Measurements from ENCODE around the gene OR4F6. TPM values are rescaled to one million over a fixed set of nuclear protein-coding genes. Genes with fewer than 3 reads are reported as not detected.
"Not testable (repeated sequence)": the region's sequence is repeated elsewhere in the genome, so short reads cannot be mapped to it uniquely, and the experiment has no call there.

The OR4F6 gene, protein sequence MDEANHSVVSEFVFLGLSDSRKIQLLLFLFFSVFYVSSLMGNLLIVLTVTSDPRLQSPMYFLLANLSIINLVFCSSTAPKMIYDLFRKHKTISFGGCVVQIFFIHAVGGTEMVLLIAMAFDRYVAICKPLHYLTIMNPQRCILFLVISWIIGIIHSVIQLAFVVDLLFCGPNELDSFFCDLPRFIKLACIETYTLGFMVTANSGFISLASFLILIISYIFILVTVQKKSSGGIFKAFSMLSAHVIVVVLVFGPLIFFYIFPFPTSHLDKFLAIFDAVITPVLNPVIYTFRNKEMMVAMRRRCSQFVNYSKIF
- not detected for total RNA-seq

DNA sequence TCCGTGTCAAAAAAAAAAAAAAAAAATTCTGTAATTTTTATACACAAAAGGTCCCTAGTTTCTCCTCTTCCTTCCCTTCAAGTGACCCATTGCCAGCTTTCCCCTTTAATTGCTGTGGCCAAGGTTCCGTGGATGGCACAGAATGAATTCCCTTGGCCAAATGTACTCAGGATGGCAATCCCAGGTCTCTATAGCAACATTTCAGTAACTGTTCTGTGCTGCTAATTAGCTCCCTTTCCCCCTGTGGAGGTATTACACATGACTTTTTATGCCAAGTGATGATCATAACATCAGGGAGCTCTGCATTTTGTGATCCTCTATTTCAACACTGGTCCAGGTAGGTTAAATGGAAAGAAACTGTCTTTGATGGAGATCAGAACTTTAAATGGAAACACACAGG is at the start of gene OR4F6:
Gene OR4F6, plus strand, starts transcription at position 301 of the 400 bp plus-strand sequence. CDS start 2,211 bp downstream, outside the sequence.
- Mint-ChIP-seq H3K27ac (no peak within 1 kb of the TSS), H3K36me3 (ENCODE audit: low read depth) (no peaks in the 10 kb centered on the region), H3K4me1 (no peaks in the 10 kb centered on the region), H3K9me3 (ENCODE audit: low read depth) (no peaks in the 10 kb centered on the region), H3K27me3 (peaks cover 21% of the 10 kb centered on the region), H3K4me3 (no peak within 1 kb of the TSS)
- POLR2A ChIA-PET: no interaction called here
- DNase-seq (no peak), ATAC-seq (no peak)
- CTCF ChIA-PET: no interaction called here
- intact Hi-C loops (cut with DNase I, micrococcal nuclease): no loop called here

DNA sequence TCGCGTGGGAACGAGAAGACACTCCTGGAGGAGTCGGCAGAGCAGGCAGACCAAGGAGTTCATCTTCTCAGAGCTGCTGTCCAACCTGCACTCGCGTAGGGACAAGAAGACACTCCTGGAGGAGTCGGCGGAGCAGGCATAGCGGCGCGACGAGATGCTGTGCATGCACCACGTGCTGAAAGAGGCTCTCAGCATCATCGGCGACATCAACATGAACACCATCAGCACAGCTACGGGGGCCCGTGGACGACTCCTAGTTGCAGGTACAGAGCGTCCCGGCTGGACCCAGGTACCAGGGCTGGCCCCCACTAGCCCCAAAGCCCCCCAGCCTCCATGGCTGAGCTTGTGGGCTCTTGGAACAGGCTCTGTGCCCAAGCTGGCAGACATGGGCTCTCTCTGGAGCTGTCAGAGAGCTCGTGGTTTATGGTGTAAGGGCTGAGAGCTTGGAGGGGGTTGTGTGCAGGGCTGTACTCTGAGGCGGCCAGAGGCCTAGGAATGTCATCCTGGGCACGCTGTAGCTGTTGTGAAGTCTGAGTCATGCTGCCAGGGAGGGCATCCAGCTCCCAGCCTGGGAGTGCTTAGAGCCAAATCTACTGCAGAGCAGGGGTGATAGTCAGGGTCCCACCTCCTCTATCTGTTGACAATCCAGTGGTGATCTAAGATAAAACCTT is 38.5 kb upstream of the OR4F6 start:
- H3K27ac Mint-ChIP-seq; DNase-seq; H3K27me3 Mint-ChIP-seq; ATAC-seq; H3K9me3 Mint-ChIP-seq (ENCODE audit: low read depth); intact Hi-C loops (cut with DNase I, micrococcal nuclease); H3K4me1 Mint-ChIP-seq; H3K36me3 Mint-ChIP-seq (ENCODE audit: low read depth); H3K4me3 Mint-ChIP-seq; CTCF ChIA-PET; POLR2A ChIA-PET: not testable (repeated sequence)

DNA sequence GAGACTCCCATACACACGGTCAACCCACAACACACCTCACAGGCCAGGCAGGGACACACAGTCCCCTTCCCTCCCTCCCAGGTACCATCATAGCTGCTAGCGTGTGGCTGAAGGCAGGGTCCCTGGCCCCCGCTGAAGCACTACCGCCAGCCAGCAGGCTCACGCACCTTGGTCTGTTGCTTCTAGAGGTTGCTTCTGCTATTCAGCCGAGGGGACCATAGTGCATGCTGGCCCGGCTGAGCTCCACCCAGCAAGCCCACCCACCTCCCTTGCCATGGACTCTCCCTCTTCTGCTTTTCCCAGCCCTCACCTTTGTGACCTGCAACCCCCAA is 38.0 kb upstream of the OR4F6 start:
- H3K4me1 Mint-ChIP-seq; H3K27ac Mint-ChIP-seq; H3K27me3 Mint-ChIP-seq; H3K9me3 Mint-ChIP-seq (ENCODE audit: low read depth); CTCF ChIA-PET; H3K4me3 Mint-ChIP-seq; H3K36me3 Mint-ChIP-seq (ENCODE audit: low read depth); POLR2A ChIA-PET; intact Hi-C loops (cut with DNase I, micrococcal nuclease); DNase-seq; ATAC-seq: not testable (repeated sequence)

DNA sequence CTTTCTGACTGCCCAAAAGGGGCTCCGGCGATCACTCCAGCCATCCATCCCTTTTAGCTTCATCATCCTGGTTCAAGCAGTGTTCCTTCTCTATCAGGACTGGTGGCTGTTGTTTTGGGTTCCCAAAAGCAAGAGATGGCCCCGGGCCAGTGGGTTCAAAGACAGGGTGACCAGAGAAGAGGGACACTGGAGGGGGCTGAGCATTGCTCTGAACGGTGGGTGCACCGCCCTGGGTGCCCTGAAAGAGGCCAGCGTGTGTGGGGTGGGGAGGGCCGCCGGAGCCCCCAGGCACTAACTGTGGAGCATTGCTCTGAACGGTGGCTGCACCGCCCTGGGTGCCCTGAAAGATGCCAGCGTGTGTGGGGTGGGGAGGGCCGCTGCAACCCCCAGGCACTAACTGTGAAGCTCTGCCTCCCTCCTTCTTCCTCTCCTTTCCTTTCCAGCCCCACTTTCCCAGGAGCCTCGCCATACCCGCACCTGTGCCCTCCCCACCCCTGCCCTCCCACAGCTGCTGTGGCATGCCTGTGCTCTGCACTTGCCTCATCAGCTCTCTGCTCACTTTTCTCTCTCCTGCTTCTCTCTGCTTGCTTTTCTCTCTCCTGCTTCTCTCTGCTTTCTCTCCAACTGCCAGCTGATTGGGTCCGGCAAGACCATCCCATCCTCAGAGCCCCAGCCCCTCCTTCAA is 37.4 kb upstream of the OR4F6 start:
- H3K27me3 Mint-ChIP-seq: no peaks in the 10 kb centered on the region
- H3K4me1 Mint-ChIP-seq: no peaks in the 10 kb centered on the region
- intact Hi-C loops (cut with DNase I, micrococcal nuclease): no loop called here
- H3K4me3 Mint-ChIP-seq: no peak overlapping the region
- no peak for ATAC-seq
- no peak overlapping the region for H3K27ac Mint-ChIP-seq
- no peaks in the 10 kb centered on the region for H3K36me3 Mint-ChIP-seq (ENCODE audit: low read depth)
- POLR2A ChIA-PET: no interaction called here
- no peak for DNase-seq
- no peaks in the 10 kb centered on the region for H3K9me3 Mint-ChIP-seq (ENCODE audit: low read depth)
- CTCF ChIA-PET: interaction anchor here (1.1 kb wide), 1 partner anchor 1968 kb away, joined by 3 read pairs; no protein-coding TSS in a partner anchor

DNA sequence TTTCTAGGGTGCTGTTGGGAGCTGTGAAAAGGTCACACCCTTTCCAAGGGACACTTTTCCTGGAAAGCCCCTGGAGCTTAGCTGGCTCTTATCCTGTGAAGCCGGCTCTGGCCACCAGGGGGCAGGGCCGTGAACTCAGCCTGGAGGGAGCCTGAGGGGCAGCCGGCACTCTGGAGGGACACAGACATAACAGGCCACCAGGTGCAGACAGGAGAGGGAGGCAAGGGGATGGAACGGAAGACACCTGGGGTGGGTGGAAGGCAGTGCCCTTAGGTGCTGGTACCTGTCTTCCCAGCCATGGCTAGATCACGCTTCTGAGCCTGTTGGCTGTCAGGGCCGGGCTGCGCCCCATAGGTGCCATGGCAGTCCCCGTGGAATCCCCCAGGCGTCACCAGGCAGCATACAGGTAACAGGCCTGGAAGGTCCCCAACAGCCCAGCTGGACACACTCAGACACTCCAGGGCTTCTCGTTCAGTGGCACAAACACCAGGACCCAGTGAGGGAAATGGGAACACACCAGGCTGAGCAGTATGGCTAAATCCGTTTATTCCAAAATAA is 36.1 kb upstream of the OR4F6 start:
- DNase-seq; H3K27ac Mint-ChIP-seq; H3K27me3 Mint-ChIP-seq; ATAC-seq; H3K4me3 Mint-ChIP-seq; intact Hi-C loops (cut with DNase I, micrococcal nuclease); H3K9me3 Mint-ChIP-seq (ENCODE audit: low read depth); POLR2A ChIA-PET; H3K4me1 Mint-ChIP-seq; H3K36me3 Mint-ChIP-seq (ENCODE audit: low read depth); CTCF ChIA-PET: not testable (repeated sequence)

DNA sequence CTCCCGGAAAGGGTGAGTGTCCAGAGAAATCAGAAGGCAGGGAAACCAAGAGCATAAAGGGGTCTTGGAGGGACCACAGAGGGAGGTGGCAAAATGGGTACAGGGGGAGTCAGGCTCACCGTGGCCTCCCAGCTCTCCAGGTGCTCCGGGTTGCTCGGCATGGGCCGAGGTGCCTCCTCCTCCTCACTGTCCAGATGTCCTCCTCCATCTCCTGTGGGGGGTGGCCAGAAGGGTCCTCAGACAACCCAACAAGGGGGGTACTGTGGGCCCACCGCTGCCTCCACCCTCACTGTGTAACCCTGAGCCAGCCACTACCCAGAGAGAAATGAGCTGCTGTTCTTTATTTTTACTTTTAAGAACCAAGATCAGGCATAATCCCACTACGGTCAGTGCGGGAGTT is 30.4 kb upstream of the OR4F6 start:
- POLR2A ChIA-PET: no interaction called here
- ATAC-seq: no peak
- no peak for DNase-seq
- Mint-ChIP-seq H3K9me3 (ENCODE audit: low read depth) (no peaks in the 10 kb centered on the region), H3K36me3 (ENCODE audit: low read depth) (no peaks in the 10 kb centered on the region), H3K4me1 (no peaks in the 10 kb centered on the region), H3K27ac (no peak overlapping the region), H3K27me3 (no peaks in the 10 kb centered on the region), H3K4me3 (no peak overlapping the region)
- CTCF ChIA-PET: no interaction called here
- intact Hi-C loops (cut with DNase I, micrococcal nuclease): no loop called here

DNA sequence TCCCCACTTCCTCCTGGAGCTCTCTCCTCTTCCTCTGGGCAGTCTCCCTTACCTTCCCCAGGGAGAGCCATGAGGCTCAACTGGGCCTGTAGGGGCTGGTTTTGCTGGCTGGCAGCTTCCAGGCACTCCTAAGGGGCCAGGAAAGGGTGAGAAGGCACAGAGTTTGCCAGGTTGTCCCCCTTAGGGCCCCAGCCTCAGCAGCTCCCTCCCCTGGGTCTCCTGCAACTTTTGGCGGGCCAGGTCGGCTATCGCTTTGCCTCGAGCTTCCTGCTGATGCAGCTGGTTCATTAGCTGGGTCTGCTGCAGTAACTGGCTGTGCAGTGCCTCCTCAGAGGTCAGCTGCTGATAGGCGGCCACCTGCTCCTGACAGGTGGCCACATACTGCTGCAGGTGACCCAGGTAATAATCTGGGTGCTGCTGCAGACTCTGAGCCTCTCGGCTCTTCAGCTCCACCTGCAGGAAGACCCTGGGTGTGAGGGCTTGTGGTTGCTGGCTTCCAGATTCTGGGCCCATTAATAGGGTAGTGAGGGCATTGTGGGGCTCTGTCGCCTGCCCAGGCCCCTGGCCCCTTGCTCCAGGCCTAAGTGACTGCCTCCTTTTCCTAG is 29.7 kb upstream of the OR4F6 start:
- H3K27ac Mint-ChIP-seq: no peak overlapping the region
- no peaks in the 10 kb centered on the region for H3K36me3 Mint-ChIP-seq (ENCODE audit: low read depth)
- intact Hi-C loops (cut with DNase I, micrococcal nuclease): no loop called here
- POLR2A ChIA-PET: no interaction called here
- ATAC-seq (no peak), DNase-seq (peak; percentile 42)
- H3K4me1 Mint-ChIP-seq: no peaks in the 10 kb centered on the region
- CTCF ChIA-PET: no interaction called here
- H3K27me3 Mint-ChIP-seq: no peaks in the 10 kb centered on the region
- H3K4me3 Mint-ChIP-seq: no peak overlapping the region
- no peaks in the 10 kb centered on the region for H3K9me3 Mint-ChIP-seq (ENCODE audit: low read depth)

DNA sequence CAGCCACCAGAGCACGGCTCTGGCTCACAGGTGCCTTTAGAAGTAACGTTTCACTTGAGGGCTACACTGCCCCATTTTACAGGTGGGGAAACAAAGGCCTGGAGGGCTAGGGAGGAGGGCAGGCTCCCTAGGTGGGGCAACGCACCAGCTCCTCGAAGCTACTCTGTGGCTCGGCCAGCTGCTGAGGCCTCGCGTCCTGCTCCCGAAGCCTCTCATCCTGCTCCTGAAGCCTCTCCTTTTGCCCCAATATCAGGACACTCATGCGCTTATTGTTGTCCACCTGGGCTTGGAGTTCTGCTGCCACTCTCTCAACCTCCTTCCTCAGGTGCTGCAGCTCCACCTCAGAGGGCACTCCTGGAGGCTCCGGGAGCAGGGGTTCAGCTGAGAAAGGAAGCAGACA is 28.2 kb upstream of the OR4F6 start:
- DNase-seq (no peak), ATAC-seq (no peak)
- H3K27me3 Mint-ChIP-seq: no peaks in the 10 kb centered on the region
- H3K9me3 Mint-ChIP-seq (ENCODE audit: low read depth): no peaks in the 10 kb centered on the region
- ChIA-PET CTCF (no interaction called here), POLR2A (no interaction called here)
- no peak overlapping the region for H3K27ac Mint-ChIP-seq
- no peaks in the 10 kb centered on the region for H3K4me1 Mint-ChIP-seq
- no peaks in the 10 kb centered on the region for H3K36me3 Mint-ChIP-seq (ENCODE audit: low read depth)
- H3K4me3 Mint-ChIP-seq: no peak overlapping the region
- intact Hi-C loops (cut with DNase I, micrococcal nuclease): no loop called here

DNA sequence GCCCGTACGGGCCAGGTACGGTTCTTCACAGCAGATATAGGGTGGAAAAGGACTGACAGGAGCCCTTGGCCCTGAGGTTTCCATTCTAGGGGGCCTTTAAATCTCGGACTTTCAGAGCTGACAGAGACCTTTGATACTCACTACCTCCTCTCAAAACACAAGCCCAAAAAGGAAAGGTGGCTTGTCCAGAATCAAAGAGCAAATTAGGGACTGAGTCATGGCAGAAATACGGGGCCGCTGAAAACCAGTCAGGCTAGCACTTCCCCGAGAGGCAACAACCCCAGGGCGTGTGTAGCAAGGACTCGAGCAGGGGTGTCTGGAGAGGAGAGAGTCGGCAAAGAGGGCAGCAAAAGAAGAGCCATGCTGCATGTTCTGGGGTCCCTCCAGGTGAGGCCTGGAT is 24.7 kb upstream of the OR4F6 start:
- H3K4me3 Mint-ChIP-seq; H3K27me3 Mint-ChIP-seq; H3K36me3 Mint-ChIP-seq (ENCODE audit: low read depth); H3K9me3 Mint-ChIP-seq (ENCODE audit: low read depth); H3K4me1 Mint-ChIP-seq; DNase-seq; POLR2A ChIA-PET; intact Hi-C loops (cut with DNase I, micrococcal nuclease); ATAC-seq; CTCF ChIA-PET; H3K27ac Mint-ChIP-seq: not testable (repeated sequence)

DNA sequence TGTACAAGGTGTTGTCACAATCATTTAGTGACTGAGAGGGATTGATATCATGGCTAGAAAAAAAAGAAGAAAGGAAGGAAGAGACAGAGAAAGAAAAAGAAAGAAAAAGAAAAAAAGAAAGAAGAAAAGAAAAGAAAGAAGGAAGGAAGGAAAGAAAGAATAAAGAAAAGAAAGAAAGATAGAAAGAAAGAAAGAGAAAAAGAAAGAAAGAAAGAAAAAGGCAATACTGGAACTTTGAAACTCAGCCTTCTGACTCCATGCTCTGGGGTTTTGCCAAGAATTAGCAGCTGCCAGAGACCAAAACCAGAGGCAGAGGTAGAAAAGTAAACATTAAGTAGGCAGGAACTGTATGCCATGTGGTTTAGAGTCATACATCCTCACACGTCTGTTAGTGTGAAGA is 23.1 kb upstream of the OR4F6 start:
- CTCF ChIA-PET; POLR2A ChIA-PET; H3K4me1 Mint-ChIP-seq; DNase-seq; H3K27ac Mint-ChIP-seq; intact Hi-C loops (cut with DNase I, micrococcal nuclease); H3K27me3 Mint-ChIP-seq; H3K36me3 Mint-ChIP-seq (ENCODE audit: low read depth); H3K4me3 Mint-ChIP-seq; H3K9me3 Mint-ChIP-seq (ENCODE audit: low read depth); ATAC-seq: not testable (repeated sequence)

DNA sequence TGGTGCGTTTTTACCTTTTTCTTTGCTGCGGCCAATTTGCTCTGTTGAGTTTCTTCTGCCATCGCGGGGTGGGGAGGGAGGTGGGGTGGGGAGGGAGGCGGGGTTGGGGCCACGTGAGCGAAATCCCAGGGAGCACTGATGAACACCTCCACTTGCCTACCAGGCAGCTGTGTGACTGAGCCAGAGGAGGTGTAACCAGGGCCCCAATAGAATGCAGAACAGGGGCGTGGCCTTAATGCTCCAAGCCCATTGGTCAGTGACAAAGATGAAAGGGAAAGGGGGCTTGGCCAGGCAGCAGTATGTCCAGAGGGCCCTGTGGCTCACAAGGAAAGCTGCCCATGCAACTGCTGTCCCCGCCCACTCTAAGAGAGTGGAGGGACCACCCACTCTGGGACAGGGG is 21.4 kb upstream of the OR4F6 start:
- DNase-seq: no peak
- Mint-ChIP-seq H3K36me3 (ENCODE audit: low read depth) (no peaks in the 10 kb centered on the region), H3K27ac (no peak overlapping the region), H3K4me1 (no peaks in the 10 kb centered on the region), H3K27me3 (peaks cover 12% of the 10 kb centered on the region), H3K4me3 (no peak overlapping the region), H3K9me3 (ENCODE audit: low read depth) (no peaks in the 10 kb centered on the region)
- intact Hi-C loops (cut with DNase I, micrococcal nuclease): no loop called here
- ChIA-PET POLR2A (no interaction called here), CTCF (no interaction called here)
- ATAC-seq: no peak

DNA sequence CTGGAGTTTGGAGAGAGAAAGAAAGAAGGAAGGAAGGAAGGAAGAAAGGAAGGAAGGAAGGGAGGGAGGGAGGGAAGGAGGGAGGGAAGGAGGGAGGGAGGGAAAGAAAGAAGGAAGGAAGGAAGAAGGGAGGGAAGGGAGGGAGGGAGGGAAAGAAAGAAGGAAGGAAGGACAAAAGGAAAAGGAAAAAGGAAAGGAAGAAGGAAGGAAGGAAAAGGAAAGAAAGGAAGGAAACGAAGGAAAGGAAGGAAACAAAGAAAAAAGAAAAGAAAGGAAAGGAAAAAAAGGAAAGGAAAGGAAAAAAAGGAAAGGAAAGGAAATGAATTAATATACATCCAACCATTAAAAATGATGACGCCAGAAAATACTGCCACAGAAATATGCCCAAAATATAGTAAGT is 18.7 kb upstream of the OR4F6 start:
- intact Hi-C loops (cut with DNase I, micrococcal nuclease): no loop called here
- Mint-ChIP-seq H3K27ac (no peak overlapping the region), H3K27me3 (peaks cover 12% of the 10 kb centered on the region), H3K4me3 (no peak overlapping the region), H3K4me1 (no peaks in the 10 kb centered on the region), H3K9me3 (ENCODE audit: low read depth) (no peaks in the 10 kb centered on the region), H3K36me3 (ENCODE audit: low read depth) (no peaks in the 10 kb centered on the region)
- DNase-seq (no peak), ATAC-seq (no peak)
- CTCF ChIA-PET: no interaction called here
- POLR2A ChIA-PET: no interaction called here

Measured in activated CD4-positive, alpha-beta T cell treated with anti-CD3 and anti-CD28 coated beads for 36 hours (primary cell).